ENCODE results near the gene PIP4K2A. TPM values are rescaled to one million over a fixed set of nuclear protein-coding genes. Genes with fewer than 3 reads are reported as not detected.

The PIP4K2A gene
- total RNA-seq, 2 experiments from 2014 or later: 107 to 108 TPM

GRCh38 chr10:22649390-22649841, 65.0 kb downstream of the PIP4K2A start:
- Mint-ChIP-seq H3K36me3 (peaks cover 21% of the 10 kb centered on the region), H3K27ac (peak overlapping the region; percentile 95), H3K9me3 (no peaks in the 10 kb centered on the region), H3K4me1 (ENCODE audit: low read depth) (peaks cover 92% of the 10 kb centered on the region), H3K27me3 (no peaks in the 10 kb centered on the region), H3K4me3 (peak overlapping the region; percentile 74)
- intact Hi-C loops (cut with micrococcal nuclease): loop anchor here (1.0 to 2.0 kb wide), 2 partner anchors 34 to 63 kb away; no protein-coding TSS in a partner anchor
- POLR2A ChIA-PET: interaction anchor here (0.6 to 4.6 kb wide), 10 partner anchors 9 to 333 kb away, joined by 3 to 43 read pairs (median 3); partner anchors contain the start of gene COMMD3
- CTCF ChIA-PET: interaction anchor here (1.5 to 2.8 kb wide), 4 partner anchors 8 to 64 kb away, joined by 3 to 8 read pairs (median 6); partner anchors contain the start of gene PIP4K2A
- peak; percentile 69 for DNase-seq

- Mint-ChIP-seq H3K36me3 (peaks cover 19% of the 10 kb centered on the region), H3K4me1 (ENCODE audit: low read depth) (peaks cover 93% of the 10 kb centered on the region), H3K4me3 (peak overlapping the region; percentile 74), H3K27ac (peak overlapping the region; percentile 95), H3K27me3 (no peaks in the 10 kb centered on the region), H3K9me3 (no peaks in the 10 kb centered on the region)
- intact Hi-C loops (cut with micrococcal nuclease): loop anchor here (2.0 kb wide), 1 partner anchor 64 kb away; no protein-coding TSS in a partner anchor
- no peak for DNase-seq
- ChIA-PET CTCF (interaction anchor here (1.5 to 2.8 kb wide), 4 partner anchors 9 to 65 kb away, joined by 3 to 8 read pairs (median 6); partner anchors contain the start of gene PIP4K2A), POLR2A (interaction anchor here (0.5 to 4.6 kb wide), 7 partner anchors 10 to 332 kb away, joined by 3 to 43 read pairs (median 4); partner anchors contain the start of gene COMMD3)
Measured at GRCh38 chr10:22648547-22648961, 65.8 kb downstream of the PIP4K2A start.

GRCh38 chr10:22647244-22647643, 67.1 kb downstream of the PIP4K2A start:
- CTCF ChIA-PET: interaction anchor here (1.5 kb wide), 1 partner anchor 18 kb away, joined by 5 read pairs; no protein-coding TSS in a partner anchor
- H3K4me3 Mint-ChIP-seq: peak overlapping the region; percentile 49
- POLR2A ChIA-PET: interaction anchor here (2.8 to 4.6 kb wide), 2 partner anchors 16 to 35 kb away, joined by 13 to 29 read pairs; no protein-coding TSS in a partner anchor
- no peaks in the 10 kb centered on the region for H3K27me3 Mint-ChIP-seq
- no peak for DNase-seq
- H3K36me3 Mint-ChIP-seq: peaks cover 7% of the 10 kb centered on the region
- no peaks in the 10 kb centered on the region for H3K9me3 Mint-ChIP-seq
- intact Hi-C loops (cut with micrococcal nuclease): no loop called here
- H3K27ac Mint-ChIP-seq: peak overlapping the region; percentile 95
- peaks cover 91% of the 10 kb centered on the region for H3K4me1 Mint-ChIP-seq (ENCODE audit: low read depth)

GRCh38 chr10:22646388-22646853, 68.0 kb downstream of the PIP4K2A start:
- peak overlapping the region; percentile 95 for H3K27ac Mint-ChIP-seq
- ChIA-PET POLR2A (interaction anchor here (0.6 to 2.8 kb wide), 4 partner anchors 10 to 66 kb away, joined by 3 to 13 read pairs (median 4); no protein-coding TSS in a partner anchor), CTCF (no interaction called here)
- H3K36me3 Mint-ChIP-seq: peaks cover 9% of the 10 kb centered on the region
- no peak for DNase-seq
- intact Hi-C loops (cut with micrococcal nuclease): loop anchor here (1.0 kb wide), 3 partner anchors 9 to 47 kb away; no protein-coding TSS in a partner anchor
- no peaks in the 10 kb centered on the region for H3K27me3 Mint-ChIP-seq
- peak overlapping the region; percentile 45 for H3K4me3 Mint-ChIP-seq
- no peaks in the 10 kb centered on the region for H3K9me3 Mint-ChIP-seq
- H3K4me1 Mint-ChIP-seq (ENCODE audit: low read depth): peaks cover 89% of the 10 kb centered on the region

- intact Hi-C loops (cut with micrococcal nuclease): no loop called here
- H3K27ac Mint-ChIP-seq: peak overlapping the region; percentile 71
- peaks cover 81% of the 10 kb centered on the region for H3K4me1 Mint-ChIP-seq (ENCODE audit: low read depth)
- CTCF ChIA-PET: no interaction called here
- no peaks in the 10 kb centered on the region for H3K27me3 Mint-ChIP-seq
- no peak overlapping the region for H3K4me3 Mint-ChIP-seq
- POLR2A ChIA-PET: no interaction called here
- no peaks in the 10 kb centered on the region for H3K9me3 Mint-ChIP-seq
- no peak for DNase-seq
- peaks cover 6% of the 10 kb centered on the region for H3K36me3 Mint-ChIP-seq
Measured at GRCh38 chr10:22644222-22644621, 70.2 kb downstream of the PIP4K2A start.

GRCh38 chr10:22643775-22644174, 70.6 kb downstream of the PIP4K2A start:
- Mint-ChIP-seq H3K4me3 (no peak overlapping the region), H3K4me1 (ENCODE audit: low read depth) (peaks cover 80% of the 10 kb centered on the region), H3K27me3 (no peaks in the 10 kb centered on the region), H3K36me3 (peaks cover 6% of the 10 kb centered on the region), H3K27ac (peak overlapping the region; percentile 71), H3K9me3 (no peaks in the 10 kb centered on the region)
- CTCF ChIA-PET: no interaction called here
- DNase-seq: no peak
- intact Hi-C loops (cut with micrococcal nuclease): no loop called here
- POLR2A ChIA-PET: no interaction called here

- H3K4me3 Mint-ChIP-seq: no peak overlapping the region
- H3K27me3 Mint-ChIP-seq: no peaks in the 10 kb centered on the region
- ChIA-PET CTCF (interaction anchor here (0.7 kb wide), 1 partner anchor 23 kb away, joined by 3 read pairs; no protein-coding TSS in a partner anchor), POLR2A (interaction anchor here (0.9 to 1.3 kb wide), 2 partner anchors 13 to 71 kb away, joined by 3 read pairs; no protein-coding TSS in a partner anchor)
- H3K4me1 Mint-ChIP-seq (ENCODE audit: low read depth): peaks cover 77% of the 10 kb centered on the region
- no peaks in the 10 kb centered on the region for H3K9me3 Mint-ChIP-seq
- intact Hi-C loops (cut with micrococcal nuclease): no loop called here
- H3K27ac Mint-ChIP-seq: peak overlapping the region; percentile 71
- peaks cover 6% of the 10 kb centered on the region for H3K36me3 Mint-ChIP-seq
- no peak for DNase-seq
Measured at GRCh38 chr10:22643116-22643515, 71.3 kb downstream of the PIP4K2A start.

GRCh38 chr10:22641743-22642142, 72.6 kb downstream of the PIP4K2A start:
- intact Hi-C loops (cut with micrococcal nuclease): no loop called here
- Mint-ChIP-seq H3K36me3 (peaks cover 6% of the 10 kb centered on the region), H3K4me3 (no peak overlapping the region), H3K27ac (peak overlapping the region; percentile 60), H3K4me1 (ENCODE audit: low read depth) (peaks cover 71% of the 10 kb centered on the region), H3K27me3 (no peaks in the 10 kb centered on the region), H3K9me3 (peaks cover 2% of the 10 kb centered on the region)
- DNase-seq: no peak
- ChIA-PET POLR2A (no interaction called here), CTCF (interaction anchor here (1.1 to 1.5 kb wide), 2 partner anchors 9 to 37 kb away, joined by 3 to 4 read pairs; no protein-coding TSS in a partner anchor)

GRCh38 chr10:22640359-22640758, 74.0 kb downstream of the PIP4K2A start:
- CTCF ChIA-PET: interaction anchor here (0.6 to 1.5 kb wide), 2 partner anchors 8 to 17 kb away, joined by 4 to 5 read pairs; no protein-coding TSS in a partner anchor
- H3K27ac Mint-ChIP-seq: no peak overlapping the region
- intact Hi-C loops (cut with micrococcal nuclease): no loop called here

GRCh38 chr10:22638863-22639262, 75.5 kb downstream of the PIP4K2A start:
- CTCF ChIA-PET: interaction anchor here (0.7 kb wide), 1 partner anchor 85 kb away, joined by 3 read pairs; no protein-coding TSS in a partner anchor
- intact Hi-C loops (cut with micrococcal nuclease): no loop called here
- Mint-ChIP-seq H3K27me3 (no peaks in the 10 kb centered on the region), H3K27ac (no peak overlapping the region), H3K4me1 (ENCODE audit: low read depth) (peaks cover 75% of the 10 kb centered on the region), H3K9me3 (peaks cover 4% of the 10 kb centered on the region), H3K36me3 (peaks cover 8% of the 10 kb centered on the region), H3K4me3 (no peak overlapping the region)
- POLR2A ChIA-PET: interaction anchor here (0.6 kb wide), 1 partner anchor 89 kb away, joined by 5 read pairs; no protein-coding TSS in a partner anchor
- no peak for DNase-seq

More at GRCh38 chr10:22640359-22640758, 74.0 kb downstream of the PIP4K2A start:
- no peak for DNase-seq
- Mint-ChIP-seq H3K36me3 (peaks cover 8% of the 10 kb centered on the region), H3K4me3 (no peak overlapping the region), H3K27me3 (no peaks in the 10 kb centered on the region), H3K4me1 (ENCODE audit: low read depth) (peaks cover 73% of the 10 kb centered on the region), H3K9me3 (peaks cover 4% of the 10 kb centered on the region)
- POLR2A ChIA-PET: interaction anchor here (0.6 kb wide), 1 partner anchor 1673 kb away, joined by 3 read pairs; no protein-coding TSS in a partner anchor

GRCh38 chr10:22637491-22637890, 76.9 kb downstream of the PIP4K2A start:
- H3K36me3 Mint-ChIP-seq: peaks cover 8% of the 10 kb centered on the region
- H3K4me1 Mint-ChIP-seq (ENCODE audit: low read depth): peaks cover 75% of the 10 kb centered on the region
- ChIA-PET CTCF (no interaction called here), POLR2A (interaction anchor here (1.9 kb wide), 1 partner anchor 8 kb away, joined by 6 read pairs; no protein-coding TSS in a partner anchor)
- intact Hi-C loops (cut with micrococcal nuclease): no loop called here
- DNase-seq: no peak
- H3K4me3 Mint-ChIP-seq: no peak overlapping the region
- peaks cover 4% of the 10 kb centered on the region for H3K9me3 Mint-ChIP-seq
- H3K27me3 Mint-ChIP-seq: no peaks in the 10 kb centered on the region
- H3K27ac Mint-ChIP-seq: no peak overlapping the region

- DNase-seq: no peak
- Mint-ChIP-seq H3K36me3 (peaks cover 3% of the 10 kb centered on the region), H3K27me3 (no peaks in the 10 kb centered on the region), H3K4me1 (ENCODE audit: low read depth) (peaks cover 83% of the 10 kb centered on the region), H3K4me3 (no peak overlapping the region), H3K27ac (peak overlapping the region; percentile 72), H3K9me3 (peaks cover 4% of the 10 kb centered on the region)
- intact Hi-C loops (cut with micrococcal nuclease): no loop called here
- ChIA-PET POLR2A (interaction anchor here (1.9 kb wide), 1 partner anchor 10 kb away, joined by 6 read pairs; no protein-coding TSS in a partner anchor), CTCF (interaction anchor here (0.6 kb wide), 1 partner anchor 11 kb away, joined by 3 read pairs; no protein-coding TSS in a partner anchor)
Measured at GRCh38 chr10:22635650-22636049, 78.7 kb downstream of the PIP4K2A start.
